HG03066 (cell line): ENCODE measurements around the gene PTTG2.
"Not testable (repeated sequence)": the region's sequence is repeated elsewhere in the genome, so short reads cannot be mapped to it uniquely, and the experiment has no call there.

Experiments
- ATAC-seq: cut with Tn5 transposase; IDR thresholded peaks from one replicate; pipeline ENCODE4 v1.9.1; 2021; ENCODE audit warnings: low read depth; ENCODE audit not compliant: unreplicated experiment

The PTTG2 gene

GRCh38 chr4:37960098-37960497 lies at the start of gene PTTG2:
TSS of gene PTTG2 (plus strand) at chr4:37960398. CDS start at chr4:37960435, 37 bp downstream.
- no peak for ATAC-seq

GRCh38 chr4:37914539-37914938 lies 45.7 kb upstream of the PTTG2 start:
- no peak for ATAC-seq

- ATAC-seq, result no peak
Observed at GRCh38 chr4:37917388-37917787, 42.8 kb upstream of the PTTG2 start.

GRCh38 chr4:37918653-37919052 lies 41.5 kb upstream of the PTTG2 start:
- no peak for ATAC-seq

GRCh38 chr4:37922328-37922727 lies 37.9 kb upstream of the PTTG2 start:
- no peak for ATAC-seq

GRCh38 chr4:37923089-37923488 lies 37.1 kb upstream of the PTTG2 start:
- not testable (repeated sequence) for ATAC-seq

- no peak for ATAC-seq
Observed at GRCh38 chr4:37924946-37925345, 35.3 kb upstream of the PTTG2 start.

GRCh38 chr4:37927434-37927833 lies 32.8 kb upstream of the PTTG2 start:
- no peak for ATAC-seq

GRCh38 chr4:37928426-37929416 lies 31.5 kb upstream of the PTTG2 start:
- no peak for ATAC-seq

GRCh38 chr4:37934096-37934495 lies 26.1 kb upstream of the PTTG2 start:
- ATAC-seq, result no peak

- ATAC-seq, result no peak
Observed at GRCh38 chr4:37934609-37935008, 25.6 kb upstream of the PTTG2 start.

- ATAC-seq, result no peak
Observed at GRCh38 chr4:37935026-37935425, 25.2 kb upstream of the PTTG2 start.

GRCh38 chr4:37936889-37937498 lies 23.2 kb upstream of the PTTG2 start:
- no peak for ATAC-seq

- no peak for ATAC-seq
Observed at GRCh38 chr4:37938208-37938607, 22.0 kb upstream of the PTTG2 start.

GRCh38 chr4:37946503-37947179 lies 13.6 kb upstream of the PTTG2 start:
- ATAC-seq, result no peak

GRCh38 chr4:37948542-37948941 lies 11.7 kb upstream of the PTTG2 start:
- peak; percentile 56 for ATAC-seq

GRCh38 chr4:37949636-37950426 lies 10.4 kb upstream of the PTTG2 start:
- no peak for ATAC-seq

GRCh38 chr4:37951461-37952352 lies 8.5 kb upstream of the PTTG2 start:
- ATAC-seq, result no peak

GRCh38 chr4:37953156-37953555 lies 7.0 kb upstream of the PTTG2 start:
- no peak for ATAC-seq
